Tibial nerve (tissue), 4 donors: ENCODE measurements around the gene ZNF622.

ENCODE experiments used
- EP300 ChIP-seq, 2 donors: sonication (generic); formaldehyde crosslinking; IDR thresholded peaks; one replicate each; pipeline ENCODE4 v1.6.1; 2017; ENCODE audit warnings: antibody characterized with exemption in 2 of 2, mild to moderate bottlenecking in 1 of 2
- TF ChIP-seq, protein P1 (sequence below), 5 experiments: fragments of 200-600 bp in 3 of 5; fragments of 450-650 bp in 2 of 5; sonication (generic) in 3 of 5; IDR thresholded peaks; one replicate each; pipeline ENCODE4 v1.5.1; 2016 to 2019; ENCODE audit warnings: antibody characterized with exemption in 5 of 5, mild to moderate bottlenecking in 3 of 5, moderate library complexity in 2 of 5

DNA sequence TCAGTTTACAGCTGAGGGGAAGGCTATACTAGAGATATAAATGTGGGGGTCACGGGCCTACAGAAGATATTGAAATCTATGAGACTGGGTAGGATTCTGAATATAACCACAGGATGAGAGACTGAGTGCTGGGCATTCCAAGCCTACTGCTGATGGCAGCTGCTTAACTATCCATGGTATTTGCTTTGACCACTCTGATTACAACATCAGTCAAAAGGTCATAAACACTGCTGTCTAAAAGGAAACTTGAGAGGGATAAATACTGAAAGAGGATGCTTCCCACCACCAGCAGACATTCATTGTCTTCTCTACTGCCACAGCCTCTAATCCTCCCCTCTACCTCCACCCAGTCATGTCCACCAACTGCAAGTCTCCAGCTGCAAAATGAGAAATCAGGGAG lies 3.8 kb downstream of the ZNF622 start:
- TF ChIP-seq, protein P1, sequence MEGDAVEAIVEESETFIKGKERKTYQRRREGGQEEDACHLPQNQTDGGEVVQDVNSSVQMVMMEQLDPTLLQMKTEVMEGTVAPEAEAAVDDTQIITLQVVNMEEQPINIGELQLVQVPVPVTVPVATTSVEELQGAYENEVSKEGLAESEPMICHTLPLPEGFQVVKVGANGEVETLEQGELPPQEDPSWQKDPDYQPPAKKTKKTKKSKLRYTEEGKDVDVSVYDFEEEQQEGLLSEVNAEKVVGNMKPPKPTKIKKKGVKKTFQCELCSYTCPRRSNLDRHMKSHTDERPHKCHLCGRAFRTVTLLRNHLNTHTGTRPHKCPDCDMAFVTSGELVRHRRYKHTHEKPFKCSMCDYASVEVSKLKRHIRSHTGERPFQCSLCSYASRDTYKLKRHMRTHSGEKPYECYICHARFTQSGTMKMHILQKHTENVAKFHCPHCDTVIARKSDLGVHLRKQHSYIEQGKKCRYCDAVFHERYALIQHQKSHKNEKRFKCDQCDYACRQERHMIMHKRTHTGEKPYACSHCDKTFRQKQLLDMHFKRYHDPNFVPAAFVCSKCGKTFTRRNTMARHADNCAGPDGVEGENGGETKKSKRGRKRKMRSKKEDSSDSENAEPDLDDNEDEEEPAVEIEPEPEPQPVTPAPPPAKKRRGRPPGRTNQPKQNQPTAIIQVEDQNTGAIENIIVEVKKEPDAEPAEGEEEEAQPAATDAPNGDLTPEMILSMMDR (IDR thresholded peaks at IDR 0.05) = no peak
- TF ChIP-seq EP300 (IDR thresholded peaks at IDR 0.05) = no peak
